GM23338 (cell line): Measurements from ENCODE around the gene ATP10B. TPM values are rescaled to one million over a fixed set of nuclear protein-coding genes. Genes with fewer than 3 reads are reported as not detected.

Experiments used
- ATAC-seq: fragments of 200-7000 bp; cut with Tn5 transposase; 3 replicates; pipeline ENCODE4 v1.9.1; 2020
- DNase-seq: peaks from one replicate; pipeline ENCODE4 v3.0.0-alpha.2; 2015; ENCODE audit warnings: low spot score
- H2AFZ ChIP-seq: fragments of 200-600 bp; sonication (generic); 2 replicates; pipeline ENCODE4 v1.8.0; 2016; ENCODE audit warnings: antibody characterized with exemption, mild to moderate bottlenecking, moderate library complexity
- H3F3A ChIP-seq: fragments of 200-600 bp; sonication (generic); replicated peaks from 2 replicates; pipeline ENCODE4 v1.8.0; 2017; ENCODE audit warnings: antibody characterized with exemption, mixed run types, low read depth
- H3K27ac ChIP-seq: fragments of 200-600 bp; sonication (generic); 2 replicates; pipeline ENCODE4 v1.6.1; 2016; ENCODE audit warnings: low read depth
- H3K27me3 ChIP-seq: fragments of 200-600 bp; sonication (generic); 2 replicates; pipeline ENCODE4 v1.8.0; 2016; ENCODE audit warnings: mild to moderate bottlenecking, mixed run types, moderate library complexity; ENCODE audit not compliant: insufficient read depth
- H3K36me3 ChIP-seq: fragments of 200-600 bp; sonication (generic); 2 replicates; pipeline ENCODE4 v1.8.0; 2016; ENCODE audit warnings: mild to moderate bottlenecking; ENCODE audit not compliant: insufficient read depth
- H3K4me1 ChIP-seq: fragments of 200-600 bp; sonication (generic); 2 replicates; pipeline ENCODE4 v1.8.0; 2016; ENCODE audit warnings: mild to moderate bottlenecking, moderate library complexity; ENCODE audit not compliant: insufficient read depth
- H3K4me2 ChIP-seq: fragments of 200-600 bp; sonication (generic); 2 replicates; pipeline ENCODE4 v1.7.1; 2017; ENCODE audit warnings: mixed run types
- H3K4me3 ChIP-seq: fragments of 200-600 bp; sonication (generic); 2 replicates; pipeline ENCODE4 v1.6.1; 2016; ENCODE audit warnings: mixed run types
- H3K79me2 ChIP-seq: fragments of 200-600 bp; sonication (generic); replicated peaks from 2 replicates; pipeline ENCODE4 v1.8.0; 2017; ENCODE audit warnings: mild to moderate bottlenecking; ENCODE audit not compliant: insufficient read depth
- H3K9me2 ChIP-seq: fragments of 200-600 bp; sonication (generic); 2 replicates; pipeline ENCODE4 v1.8.0; 2017; ENCODE audit not compliant: insufficient read depth
- H4K20me1 ChIP-seq: fragments of 200-600 bp; sonication (generic); replicated peaks from 2 replicates; pipeline ENCODE4 v1.8.0; 2017; ENCODE audit warnings: mild to moderate bottlenecking; ENCODE audit not compliant: insufficient read depth
- H3K27ac Mint-ChIP-seq: 2 replicates; pipeline ENCODE4 v1.8.0; 2020; ENCODE audit warnings: inconsistent platforms, mild to moderate bottlenecking, moderate library complexity, mixed read lengths
- H3K27me3 Mint-ChIP-seq: 3 replicates; pipeline ENCODE4 v1.8.0; 2022; ENCODE audit warnings: low read depth, mild to moderate bottlenecking, moderate library complexity, mixed read lengths, inconsistent platforms; ENCODE audit not compliant: insufficient read depth, poor library complexity
- H3K36me3 Mint-ChIP-seq: 3 replicates; pipeline ENCODE4 v1.8.0; 2021; ENCODE audit warnings: low read depth, mild to moderate bottlenecking, inconsistent platforms, moderate library complexity, mixed read lengths
- H3K4me1 Mint-ChIP-seq: 3 replicates; pipeline ENCODE4 v1.8.0; 2020; ENCODE audit warnings: mild to moderate bottlenecking, inconsistent platforms, mixed read lengths
- H3K4me3 Mint-ChIP-seq: 3 replicates; pipeline ENCODE4 v1.8.0; 2021; ENCODE audit warnings: moderate library complexity, mild to moderate bottlenecking, inconsistent platforms, mixed read lengths
- H3K9me3 Mint-ChIP-seq: 3 replicates; pipeline ENCODE4 v1.8.0; 2020; ENCODE audit warnings: moderate library complexity, mild to moderate bottlenecking, inconsistent platforms, mixed read lengths
- EZH2phosphoT487 ChIP-seq: fragments of 200-600 bp; sonication (generic); IDR thresholded peaks from one replicate; pipeline ENCODE4 v1.8.1; 2018; ENCODE audit warnings: antibody characterized with exemption; ENCODE audit not compliant: unreplicated experiment
- JUNB ChIP-seq: IDR thresholded peaks from one replicate; pipeline ENCODE4 v1.6.1; 2016; ENCODE audit warnings: antibody characterized with exemption; ENCODE audit not compliant: unreplicated experiment
- POLR2AphosphoS5 ChIP-seq: IDR thresholded peaks from 2 replicates; pipeline ENCODE4 v1.6.1; 2016; ENCODE audit warnings: antibody characterized with exemption, low read depth
- STAT1 ChIP-seq: IDR thresholded peaks from one replicate; pipeline ENCODE4 v1.6.1; 2016; ENCODE audit warnings: antibody characterized with exemption; ENCODE audit not compliant: unreplicated experiment
- ZNF114 ChIP-seq: fragments of 250-450 bp; sonication (Bioruptor Pico); IDR thresholded peaks from 2 replicates; pipeline ENCODE4 v1.5.0; 2020; ENCODE audit warnings: mild to moderate bottlenecking, moderate library complexity
- polyA plus RNA-seq: library from polyadenylated mRNA; unstranded; fragments of >200 nt; fragmentation: Nextera tagmentation; extraction: Ambion mirVana; gene quantifications from 2 replicates; pipeline ENCODE4 v1.2.1, GENCODE V29; 2016
- total RNA-seq: library from RNA; depleted of rRNA; stranded (reverse); fragments of >200 nt; shearing (Covaris generic); gene quantifications from 2 replicates; pipeline ENCODE4 v1.2.3, GENCODE V29; 2014
- TF ChIP-seq, protein P1 (sequence below), 2 experiments: fragments of 200-600 bp in 1 of 2; sonication (generic) in 1 of 2; conservative IDR thresholded peaks; 2 replicates each; pipeline versions ENCODE4 v1.5.1 to v1.6.1; 2016 to 2017; ENCODE audit warnings: antibody characterized with exemption in 2 of 2, low read depth in 2 of 2, mild to moderate bottlenecking in 2 of 2, moderate library complexity in 1 of 2
- TF ChIP-seq, protein P2 (sequence below): IDR thresholded peaks from 2 replicates; pipeline ENCODE4 v1.6.1; 2016; ENCODE audit warnings: antibody characterized with exemption
- TF ChIP-seq, protein P3 (sequence below): IDR thresholded peaks from one replicate; pipeline ENCODE4 v1.6.1; 2018; ENCODE audit warnings: antibody characterized with exemption; ENCODE audit not compliant: unreplicated experiment
- TF ChIP-seq, protein P4 (sequence below): fragments of 250-450 bp; sonication (Bioruptor Pico); IDR thresholded peaks from 2 replicates; pipeline ENCODE4 v1.5.0; 2020; ENCODE audit warnings: mild to moderate bottlenecking, moderate library complexity

ATP10B gene
- total and polyA plus RNA-seq, 2 experiments from 2014 or later = 0.11 to 0.14 TPM

DNA sequence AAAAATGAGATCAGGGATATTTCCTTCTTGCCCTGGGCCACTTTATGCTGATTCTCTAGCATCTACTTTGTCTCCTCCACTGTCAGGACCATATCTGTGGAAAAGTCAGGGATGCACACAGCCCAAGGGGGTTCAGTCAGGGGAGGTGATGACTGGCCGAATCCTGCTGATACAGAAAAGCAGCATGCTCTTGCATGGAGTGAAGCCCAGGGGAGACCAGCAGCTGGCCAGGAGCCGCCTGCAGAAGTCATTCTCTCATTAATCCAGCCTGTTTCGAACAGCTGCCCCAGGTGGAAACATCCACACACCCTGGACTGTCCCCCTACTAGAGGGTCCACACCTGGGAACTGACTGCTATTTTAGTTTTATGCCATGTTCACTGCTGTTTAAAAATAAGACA is 177.1 kb downstream of the ATP10B start (continued):
- TF ChIP-seq, protein P1, sequence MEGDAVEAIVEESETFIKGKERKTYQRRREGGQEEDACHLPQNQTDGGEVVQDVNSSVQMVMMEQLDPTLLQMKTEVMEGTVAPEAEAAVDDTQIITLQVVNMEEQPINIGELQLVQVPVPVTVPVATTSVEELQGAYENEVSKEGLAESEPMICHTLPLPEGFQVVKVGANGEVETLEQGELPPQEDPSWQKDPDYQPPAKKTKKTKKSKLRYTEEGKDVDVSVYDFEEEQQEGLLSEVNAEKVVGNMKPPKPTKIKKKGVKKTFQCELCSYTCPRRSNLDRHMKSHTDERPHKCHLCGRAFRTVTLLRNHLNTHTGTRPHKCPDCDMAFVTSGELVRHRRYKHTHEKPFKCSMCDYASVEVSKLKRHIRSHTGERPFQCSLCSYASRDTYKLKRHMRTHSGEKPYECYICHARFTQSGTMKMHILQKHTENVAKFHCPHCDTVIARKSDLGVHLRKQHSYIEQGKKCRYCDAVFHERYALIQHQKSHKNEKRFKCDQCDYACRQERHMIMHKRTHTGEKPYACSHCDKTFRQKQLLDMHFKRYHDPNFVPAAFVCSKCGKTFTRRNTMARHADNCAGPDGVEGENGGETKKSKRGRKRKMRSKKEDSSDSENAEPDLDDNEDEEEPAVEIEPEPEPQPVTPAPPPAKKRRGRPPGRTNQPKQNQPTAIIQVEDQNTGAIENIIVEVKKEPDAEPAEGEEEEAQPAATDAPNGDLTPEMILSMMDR (conservative IDR thresholded peaks at IDR 0.05; ENCODE audit: low read depth in 2 of 2) = no peak
- no peak for TF ChIP-seq EZH2phosphoT487
- TF ChIP-seq JUNB = no peak
- TF ChIP-seq, protein P2, sequence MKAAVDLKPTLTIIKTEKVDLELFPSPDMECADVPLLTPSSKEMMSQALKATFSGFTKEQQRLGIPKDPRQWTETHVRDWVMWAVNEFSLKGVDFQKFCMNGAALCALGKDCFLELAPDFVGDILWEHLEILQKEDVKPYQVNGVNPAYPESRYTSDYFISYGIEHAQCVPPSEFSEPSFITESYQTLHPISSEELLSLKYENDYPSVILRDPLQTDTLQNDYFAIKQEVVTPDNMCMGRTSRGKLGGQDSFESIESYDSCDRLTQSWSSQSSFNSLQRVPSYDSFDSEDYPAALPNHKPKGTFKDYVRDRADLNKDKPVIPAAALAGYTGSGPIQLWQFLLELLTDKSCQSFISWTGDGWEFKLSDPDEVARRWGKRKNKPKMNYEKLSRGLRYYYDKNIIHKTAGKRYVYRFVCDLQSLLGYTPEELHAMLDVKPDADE = no peak

DNA sequence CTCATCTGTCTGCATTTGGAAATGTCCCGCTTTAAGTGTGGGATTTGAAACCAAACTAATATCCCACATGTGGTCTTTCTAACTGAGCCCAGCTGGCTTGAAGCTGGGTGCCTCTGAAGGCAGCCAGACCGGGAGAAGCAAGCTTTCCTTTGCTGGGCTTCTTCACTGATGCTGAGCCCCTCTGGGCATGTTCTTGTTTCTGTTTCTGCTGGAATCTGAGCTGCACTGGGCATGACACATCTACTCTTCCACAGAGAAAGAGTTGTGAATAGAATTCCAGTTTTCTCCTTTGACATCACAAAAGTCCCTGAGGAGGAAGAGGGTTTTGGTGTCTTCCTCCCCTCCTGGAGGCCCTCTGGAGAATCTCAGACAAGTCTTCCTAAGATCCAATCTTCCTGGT is 179.5 kb downstream of the ATP10B start:
- peaks cover 4% of the 10 kb centered on the region; the same call in 2 of the 3 replicates for H3K4me1 Mint-ChIP-seq
- H3K27ac Mint-ChIP-seq = no peak overlapping the region
- TF ChIP-seq, protein P2 = no peak
- TF ChIP-seq, protein P3, sequence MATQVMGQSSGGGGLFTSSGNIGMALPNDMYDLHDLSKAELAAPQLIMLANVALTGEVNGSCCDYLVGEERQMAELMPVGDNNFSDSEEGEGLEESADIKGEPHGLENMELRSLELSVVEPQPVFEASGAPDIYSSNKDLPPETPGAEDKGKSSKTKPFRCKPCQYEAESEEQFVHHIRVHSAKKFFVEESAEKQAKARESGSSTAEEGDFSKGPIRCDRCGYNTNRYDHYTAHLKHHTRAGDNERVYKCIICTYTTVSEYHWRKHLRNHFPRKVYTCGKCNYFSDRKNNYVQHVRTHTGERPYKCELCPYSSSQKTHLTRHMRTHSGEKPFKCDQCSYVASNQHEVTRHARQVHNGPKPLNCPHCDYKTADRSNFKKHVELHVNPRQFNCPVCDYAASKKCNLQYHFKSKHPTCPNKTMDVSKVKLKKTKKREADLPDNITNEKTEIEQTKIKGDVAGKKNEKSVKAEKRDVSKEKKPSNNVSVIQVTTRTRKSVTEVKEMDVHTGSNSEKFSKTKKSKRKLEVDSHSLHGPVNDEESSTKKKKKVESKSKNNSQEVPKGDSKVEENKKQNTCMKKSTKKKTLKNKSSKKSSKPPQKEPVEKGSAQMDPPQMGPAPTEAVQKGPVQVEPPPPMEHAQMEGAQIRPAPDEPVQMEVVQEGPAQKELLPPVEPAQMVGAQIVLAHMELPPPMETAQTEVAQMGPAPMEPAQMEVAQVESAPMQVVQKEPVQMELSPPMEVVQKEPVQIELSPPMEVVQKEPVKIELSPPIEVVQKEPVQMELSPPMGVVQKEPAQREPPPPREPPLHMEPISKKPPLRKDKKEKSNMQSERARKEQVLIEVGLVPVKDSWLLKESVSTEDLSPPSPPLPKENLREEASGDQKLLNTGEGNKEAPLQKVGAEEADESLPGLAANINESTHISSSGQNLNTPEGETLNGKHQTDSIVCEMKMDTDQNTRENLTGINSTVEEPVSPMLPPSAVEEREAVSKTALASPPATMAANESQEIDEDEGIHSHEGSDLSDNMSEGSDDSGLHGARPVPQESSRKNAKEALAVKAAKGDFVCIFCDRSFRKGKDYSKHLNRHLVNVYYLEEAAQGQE = no peak
- TF ChIP-seq ZNF114 (no peak), POLR2AphosphoS5 (no peak), STAT1 (no peak), EZH2phosphoT487 (no peak)
- TF ChIP-seq, protein P4, sequence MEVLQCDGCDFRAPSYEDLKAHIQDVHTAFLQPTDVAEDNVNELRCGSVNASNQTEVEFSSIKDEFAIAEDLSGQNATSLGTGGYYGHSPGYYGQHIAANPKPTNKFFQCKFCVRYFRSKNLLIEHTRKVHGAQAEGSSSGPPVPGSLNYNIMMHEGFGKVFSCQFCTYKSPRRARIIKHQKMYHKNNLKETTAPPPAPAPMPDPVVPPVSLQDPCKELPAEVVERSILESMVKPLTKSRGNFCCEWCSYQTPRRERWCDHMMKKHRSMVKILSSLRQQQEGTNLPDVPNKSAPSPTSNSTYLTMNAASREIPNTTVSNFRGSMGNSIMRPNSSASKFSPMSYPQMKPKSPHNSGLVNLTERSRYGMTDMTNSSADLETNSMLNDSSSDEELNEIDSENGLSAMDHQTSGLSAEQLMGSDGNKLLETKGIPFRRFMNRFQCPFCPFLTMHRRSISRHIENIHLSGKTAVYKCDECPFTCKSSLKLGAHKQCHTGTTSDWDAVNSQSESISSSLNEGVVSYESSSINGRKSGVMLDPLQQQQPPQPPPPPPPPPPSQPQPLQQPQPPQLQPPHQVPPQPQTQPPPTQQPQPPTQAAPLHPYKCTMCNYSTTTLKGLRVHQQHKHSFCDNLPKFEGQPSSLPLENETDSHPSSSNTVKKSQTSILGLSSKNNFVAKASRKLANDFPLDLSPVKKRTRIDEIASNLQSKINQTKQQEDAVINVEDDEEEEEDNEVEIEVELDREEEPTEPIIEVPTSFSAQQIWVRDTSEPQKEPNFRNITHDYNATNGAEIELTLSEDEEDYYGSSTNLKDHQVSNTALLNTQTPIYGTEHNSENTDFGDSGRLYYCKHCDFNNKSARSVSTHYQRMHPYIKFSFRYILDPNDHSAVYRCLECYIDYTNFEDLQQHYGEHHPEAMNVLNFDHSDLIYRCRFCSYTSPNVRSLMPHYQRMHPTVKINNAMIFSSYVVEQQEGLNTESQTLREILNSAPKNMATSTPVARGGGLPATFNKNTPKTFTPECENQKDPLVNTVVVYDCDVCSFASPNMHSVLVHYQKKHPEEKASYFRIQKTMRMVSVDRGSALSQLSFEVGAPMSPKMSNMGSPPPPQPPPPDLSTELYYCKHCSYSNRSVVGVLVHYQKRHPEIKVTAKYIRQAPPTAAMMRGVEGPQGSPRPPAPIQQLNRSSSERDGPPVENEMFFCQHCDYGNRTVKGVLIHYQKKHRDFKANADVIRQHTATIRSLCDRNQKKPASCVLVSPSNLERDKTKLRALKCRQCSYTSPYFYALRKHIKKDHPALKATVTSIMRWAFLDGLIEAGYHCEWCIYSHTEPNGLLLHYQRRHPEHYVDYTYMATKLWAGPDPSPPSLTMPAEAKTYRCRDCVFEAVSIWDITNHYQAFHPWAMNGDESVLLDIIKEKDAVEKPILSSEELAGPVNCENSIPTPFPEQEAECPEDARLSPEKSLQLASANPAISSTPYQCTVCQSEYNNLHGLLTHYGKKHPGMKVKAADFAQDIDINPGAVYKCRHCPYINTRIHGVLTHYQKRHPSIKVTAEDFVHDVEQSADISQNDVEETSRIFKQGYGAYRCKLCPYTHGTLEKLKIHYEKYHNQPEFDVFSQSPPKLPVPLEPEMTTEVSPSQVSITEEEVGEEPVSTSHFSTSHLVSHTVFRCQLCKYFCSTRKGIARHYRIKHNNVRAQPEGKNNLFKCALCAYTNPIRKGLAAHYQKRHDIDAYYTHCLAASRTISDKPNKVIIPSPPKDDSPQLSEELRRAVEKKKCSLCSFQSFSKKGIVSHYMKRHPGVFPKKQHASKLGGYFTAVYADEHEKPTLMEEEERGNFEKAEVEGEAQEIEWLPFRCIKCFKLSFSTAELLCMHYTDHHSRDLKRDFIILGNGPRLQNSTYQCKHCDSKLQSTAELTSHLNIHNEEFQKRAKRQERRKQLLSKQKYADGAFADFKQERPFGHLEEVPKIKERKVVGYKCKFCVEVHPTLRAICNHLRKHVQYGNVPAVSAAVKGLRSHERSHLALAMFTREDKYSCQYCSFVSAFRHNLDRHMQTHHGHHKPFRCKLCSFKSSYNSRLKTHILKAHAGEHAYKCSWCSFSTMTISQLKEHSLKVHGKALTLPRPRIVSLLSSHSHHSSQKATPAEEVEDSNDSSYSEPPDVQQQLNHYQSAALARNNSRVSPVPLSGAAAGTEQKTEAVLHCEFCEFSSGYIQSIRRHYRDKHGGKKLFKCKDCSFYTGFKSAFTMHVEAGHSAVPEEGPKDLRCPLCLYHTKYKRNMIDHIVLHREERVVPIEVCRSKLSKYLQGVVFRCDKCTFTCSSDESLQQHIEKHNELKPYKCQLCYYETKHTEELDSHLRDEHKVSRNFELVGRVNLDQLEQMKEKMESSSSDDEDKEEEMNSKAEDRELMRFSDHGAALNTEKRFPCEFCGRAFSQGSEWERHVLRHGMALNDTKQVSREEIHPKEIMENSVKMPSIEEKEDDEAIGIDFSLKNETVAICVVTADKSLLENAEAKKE (CRISPR knock-in tag) = no peak
- DNase-seq (no peak), ATAC-seq (no peak)
- no peak overlapping the region for H3K4me3 Mint-ChIP-seq
- peaks cover 1% of the 10 kb centered on the region for H3K27me3 Mint-ChIP-seq
- no peaks in the 10 kb centered on the region for H4K20me1 ChIP-seq
- H3K4me3 ChIP-seq = no peak overlapping the region
- no peak overlapping the region for H2AFZ ChIP-seq
- H3K4me1 ChIP-seq = no peaks in the 10 kb centered on the region
- no peaks in the 10 kb centered on the region for H3K36me3 Mint-ChIP-seq
- H3K4me2 ChIP-seq = no peak overlapping the region
- H3K27ac ChIP-seq = no peak overlapping the region
- H3K79me2 ChIP-seq = no peaks in the 10 kb centered on the region
- H3K9me2 ChIP-seq = no peaks in the 10 kb centered on the region
- no peaks in the 10 kb centered on the region for H3K27me3 ChIP-seq
- H3F3A ChIP-seq = no peaks in the 10 kb centered on the region
- H3K36me3 ChIP-seq = no peaks in the 10 kb centered on the region
- H3K9me3 Mint-ChIP-seq = no peaks in the 10 kb centered on the region
